HepG2 (cell line): Measurements from ENCODE around the gene PTTG1. TPM values are rescaled to one million over a fixed set of nuclear protein-coding genes. Genes with fewer than 3 reads are reported as not detected.

ENCODE experiments used
- ATAC-seq: fragments of 200-7000 bp; cut with Tn5 transposase; 3 replicates; pipeline ENCODE4 v1.9.1; 2020; ENCODE audit warnings: mild to moderate bottlenecking, moderate library complexity
- BruUV-seq: library from RNA; stranded (reverse); fragments of 400-500 nt; replicated peaks from 2 replicates; lab custom pipeline; 2021; lab: Mats Ljungman, UMichigan
- CTCF ChIA-PET: fragments of 300-600 bp; formaldehyde crosslinking; extraction: SDS; loops from one replicate; lab custom pipeline; 2021; ENCODE audit warnings: low total read pairs, inconsistent platforms, low intra/inter-chr PET ratio; lab: Yijun Ruan, JAX
- POLR2A ChIA-PET: fragments of 350-600 bp; sonication (Branson Sonifier 250); formaldehyde crosslinking; loops from one replicate; lab custom pipeline; 2020; ENCODE audit warnings: antibody characterized with exemption, inconsistent platforms; lab: Yijun Ruan, JAX
- DNase-seq: peaks from one replicate; pipeline ENCODE4 v3.0.0-alpha.2; 2015; ENCODE audit warnings: low spot score
- FAIRE-seq: peaks from 3 replicates; lab custom pipeline; 2011; peaks lifted over from hg19 to GRCh38; lab: Jason Lieb, UNC
- H2AFZ ChIP-seq: one replicate; pipeline ENCODE4 v1.6.1; 2011; ENCODE audit warnings: low read length, inconsistent platforms
- H3K27ac ChIP-seq: fragments of 300-600 bp; 3 replicates; pipeline ENCODE4 v1.8.0; 2011; ENCODE audit warnings: mixed run types, mild to moderate bottlenecking, mixed read lengths, low read length, inconsistent platforms; ENCODE audit not compliant: insufficient read depth; ENCODE audit errors: extremely low read length
- H3K27me3 ChIP-seq, 2 experiments: fragments of 200-600 bp in 1 of 2; 2 replicates in 1 of 2; 3 replicates in 1 of 2; pipeline versions ENCODE4 v1.6.0 to v1.8.0; 2011; ENCODE audit warnings: low read length in 2 of 2, mild to moderate bottlenecking in 2 of 2, moderate library complexity in 2 of 2, inconsistent platforms in 1 of 2; ENCODE audit not compliant: insufficient read depth in 2 of 2, control insufficient read depth in 1 of 2
- H3K36me3 ChIP-seq, 2 experiments: fragments of 200-600 bp in 1 of 2; replicated peaks in 1 of 2; 2 replicates in 1 of 2; 3 replicates in 1 of 2; pipeline versions ENCODE4 v1.5.1 to v1.8.0; 2011; ENCODE audit warnings: low read length in 2 of 2, inconsistent platforms in 1 of 2; ENCODE audit not compliant: insufficient read depth in 2 of 2, control insufficient read depth in 1 of 2
- H3K4me1 ChIP-seq: 2 replicates; pipeline ENCODE4 v1.5.1; 2012; ENCODE audit warnings: low read length, inconsistent platforms; ENCODE audit not compliant: insufficient read depth
- H3K4me2 ChIP-seq: 2 replicates; pipeline ENCODE4 v1.6.0; 2011; ENCODE audit warnings: low read depth, low read length, inconsistent platforms
- H3K4me3 ChIP-seq, 3 experiments: fragments of 200-600 bp in 1 of 3; sonication (generic), shearing (Covaris generic) in 1 of 3; replicated peaks in 1 of 3; 2 replicates each; pipeline ENCODE4 v1.5.1; 2011 to 2016; ENCODE audit warnings: low read length in 3 of 3, inconsistent platforms in 2 of 3, low read depth in 2 of 3, mild to moderate bottlenecking in 2 of 3, control low read depth in 1 of 3, mixed read lengths in 1 of 3; ENCODE audit not compliant: insufficient read depth in 1 of 3
- H3K79me2 ChIP-seq: one replicate; pipeline ENCODE4 v1.6.1; 2011; ENCODE audit warnings: low read length, inconsistent platforms; ENCODE audit not compliant: insufficient read depth
- H3K9ac ChIP-seq: 2 replicates; pipeline ENCODE4 v1.6.0; 2011; ENCODE audit warnings: mild to moderate bottlenecking, low read depth, low read length, inconsistent platforms; ENCODE audit not compliant: insufficient read depth
- H3K9me3 ChIP-seq: 2 replicates; pipeline ENCODE4 v1.5.1; 2012; ENCODE audit warnings: mild to moderate bottlenecking, low read length
- H4K20me1 ChIP-seq: 2 replicates; pipeline ENCODE4 v1.6.0; 2011; ENCODE audit warnings: inconsistent platforms, mild to moderate bottlenecking, low read length, moderate library complexity; ENCODE audit not compliant: insufficient read depth
- CSRNP1 ChIP-seq: sonication (generic); formaldehyde crosslinking; IDR thresholded peaks from 2 replicates; pipeline ENCODE4 v1.8.1; 2023; ENCODE audit warnings: mild to moderate bottlenecking, missing genetic modification reagents
- ETV6 ChIP-seq: sonication (generic); formaldehyde crosslinking; conservative IDR thresholded peaks from 2 replicates; pipeline ENCODE4 v1.4.0; 2020; ENCODE audit warnings: missing genetic modification reagents
- FOXM1 ChIP-seq: sonication (generic); formaldehyde crosslinking; IDR thresholded peaks from 2 replicates; pipeline ENCODE4 v1.5.0; 2020; ENCODE audit warnings: missing genetic modification reagents
- MXI1 ChIP-seq: IDR thresholded peaks from 3 replicates; pipeline ENCODE4 v1.6.1; 2012; ENCODE audit warnings: low read depth, low read length, inconsistent platforms, borderline replicate concordance
- ZBTB3 ChIP-seq: sonication (generic); formaldehyde crosslinking; IDR thresholded peaks from 2 replicates; pipeline ENCODE4 v1.4.0; 2020; ENCODE audit warnings: low read depth, mild to moderate bottlenecking, moderate library complexity, missing genetic modification reagents, borderline replicate concordance
- ZNF446 ChIP-seq: sonication (generic); formaldehyde crosslinking; IDR thresholded peaks from 2 replicates; pipeline ENCODE4 v1.5.0; 2020; ENCODE audit warnings: mild to moderate bottlenecking, missing genetic modification reagents
- ZNF589 ChIP-seq: sonication (generic); formaldehyde crosslinking; conservative IDR thresholded peaks from 2 replicates; pipeline ENCODE4 v1.8.0; 2022; ENCODE audit warnings: mild to moderate bottlenecking, moderate library complexity, missing genetic modification reagents
- ZNF598 ChIP-seq: sonication (generic); formaldehyde crosslinking; IDR thresholded peaks from 2 replicates; pipeline ENCODE4 v1.5.1; 2020; ENCODE audit warnings: mild to moderate bottlenecking, missing genetic modification reagents, borderline replicate concordance
- ZNF768 ChIP-seq: sonication (generic); formaldehyde crosslinking; IDR thresholded peaks from 2 replicates; pipeline ENCODE4 v1.4.0; 2020; ENCODE audit warnings: missing genetic modification reagents
- WGBS: methylation state at CpG from one replicate; pipeline ENCODE4 v1.1.6; 2017; ENCODE audit warnings: low lambda C conversion rate; 5-methylcytosine and 5-hydroxymethylcytosine counted together
- in situ Hi-C: cut with HindIII; loops from 2 replicates; pipeline ENCODE4 v1.10.0; 2017; ENCODE audit warnings: low pct_unique_long_range_greater_than_20kb; ENCODE audit not compliant: extremely low pct_ligation_motif_present
- intact Hi-C: fragments of 100-400 bp; cut with micrococcal nuclease; formaldehyde crosslinking; loops from one replicate; pipeline ENCODE4 v1.10.0; 2022; ENCODE audit not compliant: unreplicated experiment
- polyA plus RNA-seq, 8 experiments: library from polyadenylated mRNA; depleted of rRNA in 3 of 8; stranded (reverse) in 7 of 8; unstranded in 1 of 8; fragments of >200 nt; fragmentation: Illumina TruSeq in 4 of 8; extraction: Trizol in 4 of 8; gene quantifications; 2 replicates each; pipeline versions ENCODE4 v1.2.1 to v1.2.3, GENCODE V29; 2011 to 2016; ENCODE audit warnings: low read depth in 4 of 8, missing spikeins in 1 of 8, mixed read lengths in 1 of 8; ENCODE audit not compliant: insufficient read depth in 1 of 8
- total RNA-seq, 5 experiments: library from RNA; depleted of rRNA; stranded (reverse); fragments of >200 nt; fragmentation: Illumina TruSeq; extraction: Trizol; gene quantifications; 2 replicates each; pipeline ENCODE4 v1.2.3, GENCODE V29; 2016; ENCODE audit warnings: low read depth in 1 of 5
- TF ChIP-seq, protein P1 (sequence below): sonication (generic); formaldehyde crosslinking; IDR thresholded peaks from 2 replicates; pipeline ENCODE4 v1.4.0; 2020; ENCODE audit warnings: missing genetic modification reagents
- TF ChIP-seq, protein P2 (sequence below): sonication (generic); formaldehyde crosslinking; IDR thresholded peaks from 2 replicates; pipeline ENCODE4 v1.5.1; 2020; ENCODE audit warnings: missing genetic modification reagents, mild to moderate bottlenecking, borderline replicate concordance

PTTG1 gene
- total and polyA plus RNA-seq, 2 of the 13 experiments (the other 11 are each of a cell fraction or from before 2014, with no cell fraction given): 102 to 161 TPM

- BruUV-seq: no TSS peak
- no peaks in the 10 kb centered on the region for H4K20me1 ChIP-seq
- H3K27ac ChIP-seq: no peak overlapping the region
- FAIRE-seq (no peak), ATAC-seq (no peak), DNase-seq (no peak)
- 88% methylated on average over 6 of the region's 6 CpGs for WGBS
- no peak overlapping the region for H2AFZ ChIP-seq
- CTCF ChIA-PET: interaction anchor here (2.5 kb wide), 1 partner anchor 22 kb away, joined by 14 read pairs; no protein-coding TSS in a partner anchor
- intact Hi-C loops: loop anchor here (10.0 kb wide), 1 partner anchor 423 kb away; no protein-coding TSS in a partner anchor
- in situ Hi-C loops: no loop called here
- H3K4me3 ChIP-seq: no peak overlapping the region
- peaks cover 67% of the 10 kb centered on the region for H3K4me1 ChIP-seq
- H3K4me2 ChIP-seq: no peak overlapping the region
- no peaks in the 10 kb centered on the region for H3K36me3 ChIP-seq
- H3K27me3 ChIP-seq: no peaks in the 10 kb centered on the region
- H3K9me3 ChIP-seq: no peaks in the 10 kb centered on the region
- H3K9ac ChIP-seq: no peak overlapping the region
- POLR2A ChIA-PET: no interaction called here
- no peaks in the 10 kb centered on the region for H3K79me2 ChIP-seq
- TF ChIP-seq ZNF446 (CRISPR knock-in tag): no peak
- no peak for TF ChIP-seq MXI1
- no peak for TF ChIP-seq ZNF589
- TF ChIP-seq, protein P1, sequence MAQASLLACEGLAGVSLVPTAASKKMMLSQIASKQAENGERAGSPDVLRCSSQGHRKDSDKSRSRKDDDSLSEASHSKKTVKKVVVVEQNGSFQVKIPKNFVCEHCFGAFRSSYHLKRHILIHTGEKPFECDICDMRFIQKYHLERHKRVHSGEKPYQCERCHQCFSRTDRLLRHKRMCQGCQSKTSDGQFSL (CRISPR knock-in tag): no peak
- TF ChIP-seq ZNF768 (CRISPR knock-in tag): no peak
- no peak for TF ChIP-seq ZBTB3 (CRISPR knock-in tag)
- TF ChIP-seq, protein P2, sequence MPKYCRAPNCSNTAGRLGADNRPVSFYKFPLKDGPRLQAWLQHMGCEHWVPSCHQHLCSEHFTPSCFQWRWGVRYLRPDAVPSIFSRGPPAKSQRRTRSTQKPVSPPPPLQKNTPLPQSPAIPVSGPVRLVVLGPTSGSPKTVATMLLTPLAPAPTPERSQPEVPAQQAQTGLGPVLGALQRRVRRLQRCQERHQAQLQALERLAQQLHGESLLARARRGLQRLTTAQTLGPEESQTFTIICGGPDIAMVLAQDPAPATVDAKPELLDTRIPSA: no peak
- TF ChIP-seq ETV6: no peak
- TF ChIP-seq FOXM1 (CRISPR knock-in tag): no peak
- TF ChIP-seq CSRNP1: no peak
- TF ChIP-seq ZNF598 (CRISPR knock-in tag): no peak
Observed at GRCh38 chr5:160461378-160461777, 39.7 kb downstream of the PTTG1 start.
